Gastrocnemius medialis (tissue), 4 donors: Measurements from ENCODE around the gene MTF1. TPM values are rescaled to one million over a fixed set of nuclear protein-coding genes. Genes with fewer than 3 reads are reported as not detected.

Experiments used
- ATAC-seq, 2 donors: fragments of 150-250 bp; one replicate each; pipeline ENCODE4 v1.9.1; 2016
- DNase-seq, 2 donors: peaks; one replicate each; pipeline ENCODE4 v3.0.0-alpha.2; 2019
- H3K27ac ChIP-seq, 4 donors: fragments of 200-600 bp; sonication (generic); 1 replicate in 1 of 4; 2 replicates in 3 of 4; pipeline ENCODE4 v1.5.1; 2016 to 2018; ENCODE audit warnings: mild to moderate bottlenecking in 2 of 4, moderate library complexity in 1 of 4
- H3K27me3 ChIP-seq, 3 donors: fragments of 200-600 bp; sonication (generic) in 2 of 3; 1 replicate in 1 of 3; 2 replicates in 2 of 3; pipeline versions ENCODE4 v1.5.1 to v1.6.0; 2016 to 2019; ENCODE audit warnings: mild to moderate bottlenecking in 1 of 3, moderate library complexity in 1 of 3
- H3K36me3 ChIP-seq, 2 donors: fragments of 200-600 bp; sonication (generic) in 1 of 2; one replicate each; pipeline ENCODE4 v1.5.1; 2017 to 2018
- H3K4me1 ChIP-seq, 2 donors: fragments of 200-600 bp; sonication (generic) in 1 of 2; one replicate each; pipeline ENCODE4 v1.5.1; 2016 to 2017; ENCODE audit warnings: mild to moderate bottlenecking in 2 of 2
- H3K4me3 ChIP-seq, 4 donors: fragments of 200-600 bp; sonication (generic) in 3 of 4; 1 replicate in 1 of 4; 2 replicates in 3 of 4; pipeline ENCODE4 v1.5.1; 2016 to 2019; ENCODE audit warnings: mild to moderate bottlenecking in 2 of 4
- H3K9me3 ChIP-seq, 3 donors: fragments of 200-600 bp; sonication (generic) in 2 of 3; 1 replicate in 1 of 3; 2 replicates in 2 of 3; pipeline ENCODE4 v1.5.1; 2016 to 2019
- POLR2A ChIP-seq, 2 donors: fragments of 450-650 bp; IDR thresholded peaks; one replicate each; pipeline ENCODE4 v1.6.1; 2017; ENCODE audit warnings: antibody characterized with exemption in 2 of 2, mild to moderate bottlenecking in 2 of 2, moderate library complexity in 2 of 2
- in situ Hi-C, 4 donors: fragments of 200-750 bp; cut with MboI; loops; one replicate each; pipeline versions ENCODE4 v1.15.0 to v1.8.0; 2017; ENCODE audit warnings: low sequenced_read_pairs in 4 of 4
- intact Hi-C: fragments of 100-400 bp; cut with DNase I; formaldehyde crosslinking; loops from one replicate; pipeline ENCODE4 v1.15.1; 2023; ENCODE audit warnings: low total_unique reads
- total RNA-seq, 4 donors: library from RNA; depleted of rRNA; stranded (reverse); fragments of >200 nt; gene quantifications; one replicate each; pipeline versions ENCODE4 v1.1.0 to v1.2.3, GENCODE V29; 2016
- TF ChIP-seq, protein P1 (sequence below), 5 experiments: fragments of 450-650 bp in 3 of 5; fragments of 200-600 bp in 2 of 5; sonication (generic) in 2 of 5; IDR thresholded peaks in 4 of 5; conservative IDR thresholded peaks in 1 of 5; 1 replicate in 4 of 5; 2 replicates in 1 of 5; pipeline ENCODE4 v1.5.1; 2016 to 2019; ENCODE audit warnings: antibody characterized with exemption in 5 of 5, mild to moderate bottlenecking in 3 of 5, moderate library complexity in 3 of 5

The MTF1 gene
- total RNA-seq, 4 donors from 2014 or later: 4.0 to 9.4 (median 6.4) TPM

DNA sequence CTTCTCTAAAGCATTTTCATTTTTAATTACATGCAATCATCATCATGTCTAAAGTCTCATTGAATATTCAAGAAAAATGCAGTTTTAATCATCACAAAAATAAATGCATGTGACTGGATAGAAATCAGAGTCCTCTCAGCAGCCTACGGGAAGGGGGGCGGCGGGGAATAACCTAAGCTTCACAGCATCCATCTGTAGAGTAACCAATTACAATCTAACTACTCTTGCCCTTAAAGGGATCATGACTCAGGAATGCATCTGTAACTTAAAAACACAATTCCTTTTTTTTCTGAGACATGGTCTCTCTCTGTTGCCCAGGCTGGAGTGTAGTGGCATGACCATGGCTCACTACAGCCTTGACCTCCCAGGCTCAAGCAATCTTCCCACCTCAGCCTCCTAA, 22.6 kb downstream of the MTF1 start:
- H3K36me3 ChIP-seq: peaks cover 4 to 73% of the 10 kb centered on the region in 2 donors
- no peak for DNase-seq

GRCh38 chr1:37831809-37832208, 27.6 kb downstream of the MTF1 start:
- DNase-seq: no peak
- Histone ChIP-seq H3K36me3 (peaks cover 7 to 68% of the 10 kb centered on the region in 2 donors), H3K4me1 (no peaks in the 10 kb centered on the region)

More for the DNA sequence above, 22.6 kb downstream of the MTF1 start:
- Histone ChIP-seq H3K4me1 (no peaks in the 10 kb centered on the region), H3K27ac (no peak overlapping the region), H3K27me3 (no peaks in the 10 kb centered on the region), H3K4me3 (no peak overlapping the region), H3K9me3 (no peaks in the 10 kb centered on the region)
- in situ Hi-C loops: no loop called here
- intact Hi-C loops: no loop called here
- ATAC-seq: no peak
- TF ChIP-seq, protein P1, sequence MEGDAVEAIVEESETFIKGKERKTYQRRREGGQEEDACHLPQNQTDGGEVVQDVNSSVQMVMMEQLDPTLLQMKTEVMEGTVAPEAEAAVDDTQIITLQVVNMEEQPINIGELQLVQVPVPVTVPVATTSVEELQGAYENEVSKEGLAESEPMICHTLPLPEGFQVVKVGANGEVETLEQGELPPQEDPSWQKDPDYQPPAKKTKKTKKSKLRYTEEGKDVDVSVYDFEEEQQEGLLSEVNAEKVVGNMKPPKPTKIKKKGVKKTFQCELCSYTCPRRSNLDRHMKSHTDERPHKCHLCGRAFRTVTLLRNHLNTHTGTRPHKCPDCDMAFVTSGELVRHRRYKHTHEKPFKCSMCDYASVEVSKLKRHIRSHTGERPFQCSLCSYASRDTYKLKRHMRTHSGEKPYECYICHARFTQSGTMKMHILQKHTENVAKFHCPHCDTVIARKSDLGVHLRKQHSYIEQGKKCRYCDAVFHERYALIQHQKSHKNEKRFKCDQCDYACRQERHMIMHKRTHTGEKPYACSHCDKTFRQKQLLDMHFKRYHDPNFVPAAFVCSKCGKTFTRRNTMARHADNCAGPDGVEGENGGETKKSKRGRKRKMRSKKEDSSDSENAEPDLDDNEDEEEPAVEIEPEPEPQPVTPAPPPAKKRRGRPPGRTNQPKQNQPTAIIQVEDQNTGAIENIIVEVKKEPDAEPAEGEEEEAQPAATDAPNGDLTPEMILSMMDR (IDR thresholded peaks at IDR 0.05 in 4 of 5, conservative IDR thresholded peaks at IDR 0.05 in 1 of 5): no peak

GRCh38 chr1:37831109-37831508, 28.3 kb downstream of the MTF1 start:
- Histone ChIP-seq H3K27me3 (no peaks in the 10 kb centered on the region), H3K4me3 (no peak overlapping the region), H3K4me1 (no peaks in the 10 kb centered on the region), H3K27ac (no peak overlapping the region), H3K36me3 (peaks cover 7 to 66% of the 10 kb centered on the region in 2 donors), H3K9me3 (no peaks in the 10 kb centered on the region)
- DNase-seq (no peak), ATAC-seq (no peak)
- TF ChIP-seq POLR2A (IDR thresholded peaks at IDR 0.05): no peak
- in situ Hi-C loops: no loop called here
- intact Hi-C loops: no loop called here

More at GRCh38 chr1:37831809-37832208, 27.6 kb downstream of the MTF1 start:
- no peak for ATAC-seq
- intact Hi-C loops (no loop called here), in situ Hi-C loops (no loop called here)
- Histone ChIP-seq H3K9me3 (no peaks in the 10 kb centered on the region), H3K27ac (no peak overlapping the region), H3K4me3 (no peak overlapping the region), H3K27me3 (no peaks in the 10 kb centered on the region)
- TF ChIP-seq, protein P1 (IDR thresholded peaks at IDR 0.05 in 4 of 5, conservative IDR thresholded peaks at IDR 0.05 in 1 of 5): no peak
- no peak for TF ChIP-seq POLR2A (IDR thresholded peaks at IDR 0.05)

- no peak overlapping the region for H3K4me3 ChIP-seq
- H3K9me3 ChIP-seq: no peaks in the 10 kb centered on the region
- peaks cover 7 to 56% of the 10 kb centered on the region in 2 donors for H3K36me3 ChIP-seq
- H3K4me1 ChIP-seq: no peaks in the 10 kb centered on the region
- intact Hi-C loops: no loop called here
- DNase-seq (no peak), ATAC-seq (no peak)
- H3K27ac ChIP-seq: no peak overlapping the region
- in situ Hi-C loops: no loop called here
- H3K27me3 ChIP-seq: no peaks in the 10 kb centered on the region
- TF ChIP-seq, protein P1 (IDR thresholded peaks at IDR 0.05 in 4 of 5, conservative IDR thresholded peaks at IDR 0.05 in 1 of 5): no peak
- TF ChIP-seq POLR2A (IDR thresholded peaks at IDR 0.05): no peak
These were observed 30.9 kb downstream of the MTF1 start for GRCh38 chr1:37828410-37829074.

- ATAC-seq (no peak), DNase-seq (no peak)
- Histone ChIP-seq H3K27ac (no peak overlapping the region), H3K4me3 (no peak overlapping the region), H3K36me3 (peaks cover 0 to 59% of the 10 kb centered on the region in 2 donors), H3K4me1 (no peaks in the 10 kb centered on the region), H3K9me3 (no peaks in the 10 kb centered on the region), H3K27me3 (no peaks in the 10 kb centered on the region)
- TF ChIP-seq, protein P1 (IDR thresholded peaks at IDR 0.05 in 4 of 5, conservative IDR thresholded peaks at IDR 0.05 in 1 of 5): no peak
- no peak for TF ChIP-seq POLR2A (IDR thresholded peaks at IDR 0.05)
- intact Hi-C loops: no loop called here
- in situ Hi-C loops: no loop called here
These were observed 33.9 kb downstream of the MTF1 start for GRCh38 chr1:37825506-37825905.
